Globus pallidus (tissue), 1 donor: ENCODE measurements around the gene UBE2Z.

Source experiments
- DNase-seq: peaks from one replicate; pipeline ENCODE4 v3.0.0-alpha.2; 2015; ENCODE audit warnings: low spot score

Gene UBE2Z

GRCh38 chr17:48960834-48961515 lies 52.8 kb downstream of the UBE2Z start:
- no peak for DNase-seq

GRCh38 chr17:48961516-48962233 lies 53.5 kb downstream of the UBE2Z start:
- DNase-seq, result no peak

GRCh38 chr17:48970224-48970623 lies 62.0 kb downstream of the UBE2Z start:
- no peak for DNase-seq

- DNase-seq, result no peak
Observed at GRCh38 chr17:48970865-48971687, 62.9 kb downstream of the UBE2Z start.

- no peak for DNase-seq
Observed at GRCh38 chr17:48972749-48973097, 64.5 kb downstream of the UBE2Z start.

GRCh38 chr17:48973806-48974205 lies 65.6 kb downstream of the UBE2Z start:
- no peak for DNase-seq
